ENCODE measurements around the gene RCCD1. TPM values are rescaled to one million over a fixed set of nuclear protein-coding genes. Genes with fewer than 3 reads are reported as not detected.

RCCD1 gene
- total RNA-seq, 1 experiment from 2014 or later: 26.1 TPM

GRCh38 chr15:90909976-90910375, 44.7 kb upstream of the RCCD1 start:
- POLR2A ChIA-PET: no interaction called here
- no peak for ATAC-seq

More at GRCh38 chr15:90909976-90910375, 44.7 kb upstream of the RCCD1 start:
- TF ChIP-seq RELA (CRISPR knock-in tag; IDR thresholded peaks at IDR 0.05; ENCODE audit: borderline replicate concordance): no peak
- no peak for TF ChIP-seq SP1 (CRISPR knock-in tag; conservative IDR thresholded peaks at IDR 0.05)
- TF ChIP-seq, protein P1, sequence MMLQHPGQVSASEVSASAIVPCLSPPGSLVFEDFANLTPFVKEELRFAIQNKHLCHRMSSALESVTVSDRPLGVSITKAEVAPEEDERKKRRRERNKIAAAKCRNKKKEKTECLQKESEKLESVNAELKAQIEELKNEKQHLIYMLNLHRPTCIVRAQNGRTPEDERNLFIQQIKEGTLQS (CRISPR knock-in tag; conservative IDR thresholded peaks at IDR 0.05): no peak
- TF ChIP-seq, protein P2, sequence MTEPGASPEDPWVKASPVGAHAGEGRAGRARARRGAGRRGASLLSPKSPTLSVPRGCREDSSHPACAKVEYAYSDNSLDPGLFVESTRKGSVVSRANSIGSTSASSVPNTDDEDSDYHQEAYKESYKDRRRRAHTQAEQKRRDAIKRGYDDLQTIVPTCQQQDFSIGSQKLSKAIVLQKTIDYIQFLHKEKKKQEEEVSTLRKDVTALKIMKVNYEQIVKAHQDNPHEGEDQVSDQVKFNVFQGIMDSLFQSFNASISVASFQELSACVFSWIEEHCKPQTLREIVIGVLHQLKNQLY (CRISPR knock-in tag; IDR thresholded peaks at IDR 0.05): no peak
- no peak for TF ChIP-seq ERG (CRISPR knock-in tag; IDR thresholded peaks at IDR 0.05)
- no peak for TF ChIP-seq NR2C2 (CRISPR knock-in tag; IDR thresholded peaks at IDR 0.05)
- no peak for TF ChIP-seq ARID4B (CRISPR knock-in tag; IDR thresholded peaks at IDR 0.05; ENCODE audit: borderline replicate concordance)
- no peak for TF ChIP-seq E2F1 (CRISPR knock-in tag; IDR thresholded peaks at IDR 0.05)
- TF ChIP-seq ZNF396 (CRISPR knock-in tag; IDR thresholded peaks at IDR 0.05; ENCODE audit: borderline replicate concordance): no peak
- TF ChIP-seq ZNF138 (CRISPR knock-in tag; conservative IDR thresholded peaks at IDR 0.05): no peak
- TF ChIP-seq, protein P3, sequence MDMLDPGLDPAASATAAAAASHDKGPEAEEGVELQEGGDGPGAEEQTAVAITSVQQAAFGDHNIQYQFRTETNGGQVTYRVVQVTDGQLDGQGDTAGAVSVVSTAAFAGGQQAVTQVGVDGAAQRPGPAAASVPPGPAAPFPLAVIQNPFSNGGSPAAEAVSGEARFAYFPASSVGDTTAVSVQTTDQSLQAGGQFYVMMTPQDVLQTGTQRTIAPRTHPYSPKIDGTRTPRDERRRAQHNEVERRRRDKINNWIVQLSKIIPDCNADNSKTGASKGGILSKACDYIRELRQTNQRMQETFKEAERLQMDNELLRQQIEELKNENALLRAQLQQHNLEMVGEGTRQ (CRISPR knock-in tag; IDR thresholded peaks at IDR 0.05): no peak
- TF ChIP-seq, protein P4, sequence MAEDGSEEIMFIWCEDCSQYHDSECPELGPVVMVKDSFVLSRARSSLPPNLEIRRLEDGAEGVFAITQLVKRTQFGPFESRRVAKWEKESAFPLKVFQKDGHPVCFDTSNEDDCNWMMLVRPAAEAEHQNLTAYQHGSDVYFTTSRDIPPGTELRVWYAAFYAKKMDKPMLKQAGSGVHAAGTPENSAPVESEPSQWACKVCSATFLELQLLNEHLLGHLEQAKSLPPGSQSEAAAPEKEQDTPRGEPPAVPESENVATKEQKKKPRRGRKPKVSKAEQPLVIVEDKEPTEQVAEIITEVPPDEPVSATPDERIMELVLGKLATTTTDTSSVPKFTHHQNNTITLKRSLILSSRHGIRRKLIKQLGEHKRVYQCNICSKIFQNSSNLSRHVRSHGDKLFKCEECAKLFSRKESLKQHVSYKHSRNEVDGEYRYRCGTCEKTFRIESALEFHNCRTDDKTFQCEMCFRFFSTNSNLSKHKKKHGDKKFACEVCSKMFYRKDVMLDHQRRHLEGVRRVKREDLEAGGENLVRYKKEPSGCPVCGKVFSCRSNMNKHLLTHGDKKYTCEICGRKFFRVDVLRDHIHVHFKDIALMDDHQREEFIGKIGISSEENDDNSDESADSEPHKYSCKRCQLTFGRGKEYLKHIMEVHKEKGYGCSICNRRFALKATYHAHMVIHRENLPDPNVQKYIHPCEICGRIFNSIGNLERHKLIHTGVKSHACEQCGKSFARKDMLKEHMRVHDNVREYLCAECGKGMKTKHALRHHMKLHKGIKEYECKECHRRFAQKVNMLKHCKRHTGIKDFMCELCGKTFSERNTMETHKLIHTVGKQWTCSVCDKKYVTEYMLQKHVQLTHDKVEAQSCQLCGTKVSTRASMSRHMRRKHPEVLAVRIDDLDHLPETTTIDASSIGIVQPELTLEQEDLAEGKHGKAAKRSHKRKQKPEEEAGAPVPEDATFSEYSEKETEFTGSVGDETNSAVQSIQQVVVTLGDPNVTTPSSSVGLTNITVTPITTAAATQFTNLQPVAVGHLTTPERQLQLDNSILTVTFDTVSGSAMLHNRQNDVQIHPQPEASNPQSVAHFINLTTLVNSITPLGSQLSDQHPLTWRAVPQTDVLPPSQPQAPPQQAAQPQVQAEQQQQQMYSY (CRISPR knock-in tag; IDR thresholded peaks at IDR 0.05): no peak
- TF ChIP-seq ZMAT4 (CRISPR knock-in tag; IDR thresholded peaks at IDR 0.05): no peak
- TF ChIP-seq E2F5 (CRISPR knock-in tag; IDR thresholded peaks at IDR 0.05): no peak
- TF ChIP-seq HMGA2 (CRISPR knock-in tag; IDR thresholded peaks at IDR 0.05): no peak
- TF ChIP-seq, protein P5, sequence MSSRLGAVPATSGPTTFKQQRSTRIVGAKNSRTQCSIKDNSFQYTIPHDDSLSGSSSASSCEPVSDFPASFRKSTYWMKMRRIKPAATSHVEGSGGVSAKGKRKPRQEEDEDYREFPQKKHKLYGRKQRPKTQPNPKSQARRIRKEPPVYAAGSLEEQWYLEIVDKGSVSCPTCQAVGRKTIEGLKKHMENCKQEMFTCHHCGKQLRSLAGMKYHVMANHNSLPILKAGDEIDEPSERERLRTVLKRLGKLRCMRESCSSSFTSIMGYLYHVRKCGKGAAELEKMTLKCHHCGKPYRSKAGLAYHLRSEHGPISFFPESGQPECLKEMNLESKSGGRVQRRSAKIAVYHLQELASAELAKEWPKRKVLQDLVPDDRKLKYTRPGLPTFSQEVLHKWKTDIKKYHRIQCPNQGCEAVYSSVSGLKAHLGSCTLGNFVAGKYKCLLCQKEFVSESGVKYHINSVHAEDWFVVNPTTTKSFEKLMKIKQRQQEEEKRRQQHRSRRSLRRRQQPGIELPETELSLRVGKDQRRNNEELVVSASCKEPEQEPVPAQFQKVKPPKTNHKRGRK (CRISPR knock-in tag; IDR thresholded peaks at IDR 0.05; ENCODE audit: borderline replicate concordance): no peak
- TF ChIP-seq, protein P6, sequence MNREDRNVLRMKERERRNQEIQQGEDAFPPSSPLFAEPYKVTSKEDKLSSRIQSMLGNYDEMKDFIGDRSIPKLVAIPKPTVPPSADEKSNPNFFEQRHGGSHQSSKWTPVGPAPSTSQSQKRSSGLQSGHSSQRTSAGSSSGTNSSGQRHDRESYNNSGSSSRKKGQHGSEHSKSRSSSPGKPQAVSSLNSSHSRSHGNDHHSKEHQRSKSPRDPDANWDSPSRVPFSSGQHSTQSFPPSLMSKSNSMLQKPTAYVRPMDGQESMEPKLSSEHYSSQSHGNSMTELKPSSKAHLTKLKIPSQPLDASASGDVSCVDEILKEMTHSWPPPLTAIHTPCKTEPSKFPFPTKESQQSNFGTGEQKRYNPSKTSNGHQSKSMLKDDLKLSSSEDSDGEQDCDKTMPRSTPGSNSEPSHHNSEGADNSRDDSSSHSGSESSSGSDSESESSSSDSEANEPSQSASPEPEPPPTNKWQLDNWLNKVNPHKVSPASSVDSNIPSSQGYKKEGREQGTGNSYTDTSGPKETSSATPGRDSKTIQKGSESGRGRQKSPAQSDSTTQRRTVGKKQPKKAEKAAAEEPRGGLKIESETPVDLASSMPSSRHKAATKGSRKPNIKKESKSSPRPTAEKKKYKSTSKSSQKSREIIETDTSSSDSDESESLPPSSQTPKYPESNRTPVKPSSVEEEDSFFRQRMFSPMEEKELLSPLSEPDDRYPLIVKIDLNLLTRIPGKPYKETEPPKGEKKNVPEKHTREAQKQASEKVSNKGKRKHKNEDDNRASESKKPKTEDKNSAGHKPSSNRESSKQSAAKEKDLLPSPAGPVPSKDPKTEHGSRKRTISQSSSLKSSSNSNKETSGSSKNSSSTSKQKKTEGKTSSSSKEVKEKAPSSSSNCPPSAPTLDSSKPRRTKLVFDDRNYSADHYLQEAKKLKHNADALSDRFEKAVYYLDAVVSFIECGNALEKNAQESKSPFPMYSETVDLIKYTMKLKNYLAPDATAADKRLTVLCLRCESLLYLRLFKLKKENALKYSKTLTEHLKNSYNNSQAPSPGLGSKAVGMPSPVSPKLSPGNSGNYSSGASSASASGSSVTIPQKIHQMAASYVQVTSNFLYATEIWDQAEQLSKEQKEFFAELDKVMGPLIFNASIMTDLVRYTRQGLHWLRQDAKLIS (CRISPR knock-in tag; IDR thresholded peaks at IDR 0.05; ENCODE audit: borderline replicate concordance): no peak
- peaks cover under 1% of the 10 kb centered on the region for H3K27me3 Mint-ChIP-seq (ENCODE audit: low read depth)
- H3K27ac Mint-ChIP-seq: no peak overlapping the region
- no peaks in the 10 kb centered on the region for H3K9me3 Mint-ChIP-seq
- H3K4me1 Mint-ChIP-seq: no peaks in the 10 kb centered on the region
- no peak for DNase-seq (ENCODE audit: low spot score)
- CTCF ChIA-PET: interaction anchor here (0.9 to 1.1 kb wide), 2 partner anchors 9 to 22 kb away, joined by 3 to 4 read pairs; partner anchors contain the start of gene HDDC3
- no peak overlapping the region for H3K4me3 Mint-ChIP-seq
- peaks cover 7% of the 10 kb centered on the region for H3K36me3 Mint-ChIP-seq

Measured in WTC11 (cell line).